ENCODE data around the gene PDPR.
"Not testable (repeated sequence)": the region's sequence is repeated elsewhere in the genome, so short reads cannot be mapped to it uniquely, and the experiment has no call there.

PDPR gene

DNA sequence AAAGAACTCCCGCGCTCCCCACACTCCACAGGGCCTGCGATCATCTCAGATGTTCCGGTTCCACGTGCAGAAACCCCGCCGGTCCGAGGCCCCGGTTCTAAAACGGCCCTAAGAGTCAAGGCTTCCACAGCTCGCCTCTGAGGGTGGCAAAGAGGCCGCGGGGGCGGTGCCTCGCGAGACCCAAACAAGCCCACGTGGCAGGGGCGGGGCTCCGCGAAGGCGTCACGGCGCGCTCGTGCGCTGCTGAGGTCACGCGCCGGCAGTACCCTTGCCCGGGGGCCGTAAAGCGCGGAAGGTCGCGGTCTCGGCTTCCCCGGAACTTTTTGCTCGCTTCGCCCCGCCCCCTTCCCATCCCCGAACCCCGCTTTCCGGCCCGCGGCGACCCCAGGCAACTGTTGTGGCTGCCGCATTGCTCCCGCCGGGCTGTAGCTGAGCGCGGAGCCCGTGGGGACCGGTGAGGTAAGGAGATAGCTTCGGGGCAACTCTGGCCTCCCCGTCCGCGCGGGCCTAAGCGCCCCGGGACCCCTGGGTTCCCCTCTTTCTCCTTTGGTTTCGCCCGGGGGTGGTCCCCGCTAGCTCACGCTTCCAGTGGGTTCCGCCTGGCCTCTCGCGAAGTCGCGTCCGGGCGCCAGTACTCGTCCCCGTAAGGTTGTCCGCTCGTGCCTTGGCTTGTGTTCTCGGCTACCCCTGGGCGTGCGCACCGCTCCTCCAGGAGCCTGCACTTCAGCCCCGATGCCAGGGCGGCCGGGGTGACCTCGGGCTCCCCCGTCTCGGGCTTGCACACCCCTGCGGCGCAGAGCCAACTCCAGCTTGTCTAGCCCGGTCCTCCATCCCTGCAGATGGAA lies at the start of gene PDPR:
Gene PDPR (plus strand): TSS at position 351 of the 845 bp plus-strand sequence. CDS start 6,161 bp downstream, outside the sequence.
- H3K4me3 ChIP-seq (ENCODE audit: low read depth, low read length): peak within 1 kb of the TSS; percentile 66
- DNase-seq (ENCODE audit: low read depth): peak; percentile 60
- in situ Hi-C loops (cut with HindIII; ENCODE audit: low sequenced_read_pairs): not testable (repeated sequence)

DNA sequence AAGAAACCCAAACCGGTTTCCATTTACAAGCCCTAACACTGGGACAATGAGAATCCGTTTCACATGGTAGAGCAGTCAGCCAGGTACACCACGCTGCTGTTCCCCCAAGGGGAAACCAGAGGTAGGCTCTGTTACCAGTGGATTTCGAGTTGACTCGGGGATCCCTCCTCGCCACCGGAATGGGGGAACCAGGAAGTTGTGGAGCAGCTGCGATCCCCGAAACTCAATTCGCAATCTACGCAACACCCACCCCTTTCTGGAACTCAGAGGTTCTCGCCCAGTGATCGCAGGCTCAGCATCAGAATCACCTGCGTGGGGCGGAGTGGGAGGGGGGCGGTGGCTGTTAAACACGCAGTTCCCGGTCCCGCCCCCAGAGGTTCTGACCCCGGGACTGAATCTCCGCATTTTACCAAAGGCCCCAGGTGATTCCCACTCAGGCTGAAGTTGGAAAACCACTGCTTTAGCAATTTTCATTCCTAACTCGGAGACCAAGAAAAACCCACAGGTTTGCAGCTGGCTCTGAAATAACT lies 49.2 kb upstream of the PDPR start:
- peak overlapping the region; percentile 60 for H3K4me3 ChIP-seq (ENCODE audit: low read depth, low read length)
- DNase-seq (ENCODE audit: low read depth); in situ Hi-C loops (cut with HindIII; ENCODE audit: low sequenced_read_pairs): not testable (repeated sequence)

DNA sequence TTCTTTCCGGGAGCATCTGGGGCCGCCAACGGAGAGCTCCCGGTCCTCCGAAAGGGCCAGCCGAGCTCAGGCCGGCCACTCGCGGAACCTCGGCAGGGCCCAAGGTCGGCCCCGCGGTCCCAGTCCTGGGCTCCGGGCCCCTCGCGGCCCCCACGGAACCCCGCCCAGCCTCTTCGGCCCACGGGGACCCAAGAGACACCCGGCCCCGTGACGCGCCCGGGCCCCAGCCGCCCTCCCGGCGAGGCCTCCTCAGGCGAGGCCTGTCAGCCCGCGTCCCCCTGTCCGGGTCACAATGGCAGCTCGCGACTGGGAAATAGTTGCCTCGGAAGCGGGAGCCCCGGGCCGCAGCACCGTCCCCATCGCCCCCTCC lies 48.8 kb upstream of the PDPR start:
- H3K4me3 ChIP-seq (ENCODE audit: low read depth, low read length): peak overlapping the region; percentile 60
- DNase-seq (ENCODE audit: low read depth); in situ Hi-C loops (cut with HindIII; ENCODE audit: low sequenced_read_pairs): not testable (repeated sequence)

DNA sequence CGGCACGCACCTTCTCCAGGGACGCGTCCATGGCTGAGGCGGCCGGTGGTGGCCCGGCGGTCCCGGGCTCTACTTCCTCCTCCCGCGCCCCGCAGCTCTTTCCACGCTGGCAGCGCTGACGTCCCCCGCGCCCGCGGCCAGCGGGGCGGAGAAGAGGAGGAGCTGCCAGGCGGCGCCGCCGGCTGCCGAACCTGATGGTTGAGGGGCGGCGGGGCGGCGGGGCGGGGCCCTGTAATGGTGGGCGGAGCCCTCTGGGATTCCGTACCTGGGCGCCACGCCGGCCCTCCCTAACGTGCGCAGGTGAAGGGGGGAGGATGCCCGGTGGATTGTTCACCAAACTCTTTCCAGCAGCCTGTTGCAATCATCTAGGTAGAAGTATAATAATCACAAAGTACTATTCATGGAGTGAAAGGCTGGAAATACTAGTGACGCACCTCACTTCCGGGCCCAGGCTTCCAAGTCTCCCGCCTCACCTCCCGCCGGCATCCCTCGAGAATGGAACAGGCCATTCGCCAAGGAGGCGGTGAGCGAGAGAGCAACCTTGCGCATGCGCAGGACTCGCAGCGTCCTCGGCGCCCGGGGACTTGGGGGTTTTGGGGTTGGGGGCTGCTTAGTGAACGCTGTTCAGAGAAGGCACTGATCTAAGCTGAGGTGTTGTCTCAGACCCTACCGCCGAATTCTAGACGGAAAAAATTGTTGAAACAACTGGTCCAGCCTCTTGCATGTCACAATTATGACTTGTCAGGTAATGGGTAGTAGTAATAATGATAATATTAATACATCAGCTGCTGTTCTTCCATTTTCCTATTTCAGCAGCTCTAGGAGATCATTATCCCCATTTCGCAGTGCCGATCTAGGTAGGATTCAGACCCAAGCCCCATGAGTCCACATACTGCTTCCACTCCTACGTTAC lies 48.1 kb upstream of the PDPR start:
- in situ Hi-C loops (cut with HindIII; ENCODE audit: low sequenced_read_pairs): not testable (repeated sequence)
- H3K4me3 ChIP-seq (ENCODE audit: low read depth, low read length): peak overlapping the region; percentile 60
- DNase-seq (ENCODE audit: low read depth): peak; percentile 29

DNA sequence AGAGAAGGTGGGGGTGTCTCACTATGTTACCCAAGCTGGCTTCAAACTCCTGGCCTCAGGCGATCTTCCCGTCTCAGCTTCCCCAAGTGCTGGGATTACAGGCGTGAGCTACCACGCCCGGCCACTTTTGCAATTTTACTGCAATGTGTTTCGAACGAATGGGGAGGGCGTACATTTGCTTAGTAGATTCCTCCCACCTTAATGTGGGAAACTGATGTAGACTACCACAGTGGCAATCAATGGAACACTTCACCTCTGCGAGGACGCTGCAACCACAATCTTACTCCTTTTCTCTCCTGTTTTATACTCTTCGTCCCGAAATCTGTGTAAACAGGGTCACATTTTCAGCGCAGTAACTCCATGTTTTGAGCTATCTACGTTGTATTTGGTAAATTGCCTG lies 47.4 kb upstream of the PDPR start:
- DNase-seq (ENCODE audit: low read depth); in situ Hi-C loops (cut with HindIII; ENCODE audit: low sequenced_read_pairs): not testable (repeated sequence)
- H3K4me3 ChIP-seq (ENCODE audit: low read depth, low read length): peak overlapping the region; percentile 60

DNA sequence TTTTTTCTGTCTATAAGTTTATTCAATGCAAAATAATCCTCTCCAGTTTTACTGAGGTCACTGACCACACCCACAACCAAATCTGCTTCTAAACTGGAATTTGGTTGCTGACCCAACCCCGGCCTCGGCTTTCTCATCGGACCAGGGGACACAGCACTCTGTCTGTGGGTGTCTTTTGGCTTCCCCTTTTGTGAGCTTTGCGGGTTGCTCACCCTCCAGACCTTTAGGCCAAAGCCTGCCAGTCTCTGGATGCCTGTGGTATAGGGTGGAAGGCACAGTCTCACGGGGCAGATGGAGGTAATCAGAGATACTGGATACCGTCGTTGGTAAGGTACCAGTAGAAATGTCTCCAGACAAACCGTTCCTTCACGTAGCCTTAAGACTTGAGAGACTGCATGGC lies 35.1 kb upstream of the PDPR start:
- in situ Hi-C loops (cut with HindIII; ENCODE audit: low sequenced_read_pairs); DNase-seq (ENCODE audit: low read depth); H3K4me3 ChIP-seq (ENCODE audit: low read depth, low read length): not testable (repeated sequence)

DNA sequence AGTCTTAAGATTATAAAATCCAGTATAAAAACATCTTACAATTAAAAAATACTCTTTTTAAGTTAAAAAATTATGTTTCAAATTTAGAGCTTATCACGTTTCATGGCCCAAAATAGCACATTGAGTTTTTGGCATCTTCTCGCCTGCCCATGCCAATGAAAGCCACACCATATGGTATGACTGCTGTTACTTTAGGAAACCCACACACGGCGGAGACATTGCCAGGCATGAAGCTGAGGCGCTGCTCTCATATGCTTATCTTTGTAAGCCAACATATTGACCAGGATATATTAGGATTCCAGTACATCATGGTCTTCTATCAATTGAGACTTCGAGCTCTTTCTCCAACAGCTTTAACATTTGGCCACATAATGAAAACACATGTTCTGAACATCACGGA lies 32.9 kb upstream of the PDPR start:
- in situ Hi-C loops (cut with HindIII; ENCODE audit: low sequenced_read_pairs); DNase-seq (ENCODE audit: low read depth); H3K4me3 ChIP-seq (ENCODE audit: low read depth, low read length): not testable (repeated sequence)

DNA sequence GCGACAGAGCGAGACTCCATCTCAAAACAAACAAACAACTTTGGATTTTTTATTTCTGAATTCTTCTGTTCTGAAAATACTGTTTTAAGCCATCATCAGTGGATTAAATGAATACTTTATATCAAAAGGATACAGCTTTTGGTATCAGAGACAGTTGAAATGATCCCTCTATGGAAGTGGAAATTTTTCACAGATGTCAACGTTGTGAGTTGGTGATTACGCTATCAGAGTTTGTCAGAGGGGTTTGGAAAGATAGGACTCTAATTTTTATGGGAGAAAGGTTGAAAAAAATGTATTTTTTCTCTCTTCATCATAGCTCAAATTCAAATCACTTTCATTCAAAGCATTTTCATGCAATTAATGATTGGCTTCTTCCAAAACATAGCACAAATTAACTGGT lies 30.2 kb upstream of the PDPR start:
- in situ Hi-C loops (cut with HindIII; ENCODE audit: low sequenced_read_pairs); DNase-seq (ENCODE audit: low read depth); H3K4me3 ChIP-seq (ENCODE audit: low read depth, low read length): not testable (repeated sequence)

DNA sequence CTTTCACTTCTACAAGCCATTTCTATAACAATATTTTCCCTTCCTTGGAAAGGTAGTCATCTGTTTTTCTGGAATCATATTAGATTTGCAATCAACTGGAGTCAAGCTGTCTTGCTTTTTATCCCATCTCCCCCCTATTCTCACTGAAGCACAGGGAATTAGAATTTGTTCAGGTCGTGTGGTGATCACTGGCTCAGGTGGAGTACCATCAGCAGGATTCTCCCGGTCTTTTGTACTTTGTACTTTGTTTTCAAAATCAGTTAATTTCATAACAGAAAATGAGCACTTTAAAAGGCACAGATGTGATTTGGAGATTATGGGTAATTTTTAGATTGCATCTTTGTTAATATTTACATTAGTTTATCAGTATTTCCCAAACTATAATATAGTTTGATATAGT lies 26.0 kb upstream of the PDPR start:
- DNase-seq (ENCODE audit: low read depth); in situ Hi-C loops (cut with HindIII; ENCODE audit: low sequenced_read_pairs); H3K4me3 ChIP-seq (ENCODE audit: low read depth, low read length): not testable (repeated sequence)

DNA sequence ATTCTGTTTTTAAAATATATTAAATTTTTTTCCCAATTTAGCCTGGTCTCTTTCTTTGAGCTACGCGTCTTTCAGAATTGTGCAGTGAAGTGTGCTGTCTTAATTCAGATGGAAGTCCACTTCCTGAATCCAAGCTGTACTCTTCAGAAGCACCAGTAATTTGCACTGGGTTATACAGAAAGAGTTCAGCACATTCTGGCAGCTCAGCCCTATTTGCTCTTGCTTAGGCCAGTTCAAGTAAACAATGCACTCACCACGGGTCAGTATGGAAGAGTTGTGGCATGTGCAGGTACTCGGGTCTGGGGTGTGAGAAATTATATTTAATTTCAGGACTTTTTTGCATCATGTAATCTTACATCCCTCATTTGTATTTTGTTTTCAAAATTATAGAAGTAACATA lies 25.3 kb upstream of the PDPR start:
- DNase-seq (ENCODE audit: low read depth); in situ Hi-C loops (cut with HindIII; ENCODE audit: low sequenced_read_pairs); H3K4me3 ChIP-seq (ENCODE audit: low read depth, low read length): not testable (repeated sequence)

DNA sequence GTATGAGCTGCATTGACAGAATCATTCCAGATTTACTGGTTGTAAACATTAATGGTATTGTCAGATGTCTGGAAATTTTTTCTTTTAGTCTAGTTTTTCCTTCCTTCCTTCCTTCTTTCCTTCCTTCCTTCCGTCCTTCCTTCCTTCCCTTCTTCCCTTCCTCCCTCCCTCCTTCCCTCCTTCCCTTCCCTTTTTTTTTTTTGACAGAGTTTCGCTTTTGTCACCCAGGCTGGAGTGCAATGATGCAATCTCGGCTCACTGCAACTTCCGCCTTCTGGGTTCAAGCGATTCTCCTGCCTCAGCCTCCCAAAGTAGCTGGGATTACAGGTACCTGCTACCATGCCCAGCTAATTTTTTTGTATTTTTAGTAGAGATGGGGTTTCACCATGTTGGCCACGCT lies 24.8 kb upstream of the PDPR start:
- in situ Hi-C loops (cut with HindIII; ENCODE audit: low sequenced_read_pairs); H3K4me3 ChIP-seq (ENCODE audit: low read depth, low read length); DNase-seq (ENCODE audit: low read depth): not testable (repeated sequence)

DNA sequence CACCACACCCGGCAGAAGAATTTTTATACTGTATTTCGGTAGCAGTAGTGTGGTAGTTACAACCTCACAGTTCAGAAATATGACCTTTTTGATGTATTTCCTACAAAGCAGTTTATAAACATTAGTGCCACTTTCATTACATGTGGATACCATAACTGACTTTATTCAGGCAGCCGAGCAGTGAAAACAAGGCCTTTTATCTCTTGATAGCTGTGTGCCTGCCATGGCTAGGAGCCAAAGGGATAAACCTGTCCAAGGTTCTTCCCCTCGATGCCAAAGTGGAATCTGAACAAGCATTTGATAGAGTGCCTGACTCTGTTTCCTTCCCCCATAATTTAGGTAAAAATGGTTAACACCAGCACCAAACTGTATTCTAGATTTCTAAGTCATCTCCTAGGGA lies 23.0 kb upstream of the PDPR start:
- DNase-seq (ENCODE audit: low read depth); in situ Hi-C loops (cut with HindIII; ENCODE audit: low sequenced_read_pairs); H3K4me3 ChIP-seq (ENCODE audit: low read depth, low read length): not testable (repeated sequence)

DNA sequence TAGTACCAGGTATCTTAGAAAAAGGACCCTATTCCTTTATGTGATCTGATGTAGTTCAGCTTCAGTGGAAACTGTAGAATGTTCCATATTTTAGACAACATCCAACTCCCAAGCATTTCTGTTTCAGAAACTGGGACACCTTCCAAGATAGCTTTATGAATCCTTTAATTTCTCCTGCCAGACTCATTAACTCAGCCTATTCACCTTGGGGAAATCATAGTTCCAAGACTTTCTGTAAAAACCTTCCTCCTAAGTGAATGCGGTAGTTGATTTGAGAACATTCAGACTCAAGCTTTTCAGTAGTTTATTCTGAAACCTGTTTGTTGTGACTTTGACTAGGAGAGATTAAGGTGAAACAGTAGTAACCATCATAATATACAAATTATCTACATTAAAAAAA lies 20.0 kb upstream of the PDPR start:
- H3K4me3 ChIP-seq (ENCODE audit: low read depth, low read length); DNase-seq (ENCODE audit: low read depth); in situ Hi-C loops (cut with HindIII; ENCODE audit: low sequenced_read_pairs): not testable (repeated sequence)

DNA sequence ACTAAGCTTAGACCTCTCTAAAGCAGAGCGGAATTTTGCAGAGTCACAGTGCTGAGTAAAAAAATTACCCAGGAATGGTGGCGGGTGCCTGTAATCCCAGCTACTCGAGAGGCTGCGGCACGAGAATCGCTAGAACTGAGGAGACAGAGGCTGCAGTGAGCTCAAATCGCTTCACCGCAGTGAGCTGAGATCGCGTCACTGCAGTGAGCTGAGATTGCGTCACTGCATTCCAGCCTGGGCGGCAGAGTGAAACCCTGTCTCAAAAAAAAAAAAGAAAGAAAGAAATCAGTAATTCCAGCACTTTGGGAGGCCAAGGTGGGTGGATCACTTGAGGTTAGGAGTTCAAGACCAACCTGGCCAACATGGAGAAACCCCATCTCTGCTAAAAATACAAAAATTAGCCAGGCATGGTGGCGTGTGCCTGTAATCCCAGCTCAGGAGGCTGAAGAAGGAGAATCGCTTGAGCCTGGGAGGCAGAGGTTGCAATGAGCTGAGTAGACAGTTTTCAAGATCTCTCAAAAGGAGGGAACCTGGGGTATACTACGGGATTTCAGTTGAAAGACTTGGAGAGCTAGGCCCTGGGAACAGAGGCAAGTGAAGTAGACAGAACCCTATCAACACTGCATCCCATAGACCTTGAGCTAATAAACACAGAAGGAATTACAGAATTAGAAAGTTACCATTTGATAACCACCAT lies 4.4 kb upstream of the PDPR start:
- DNase-seq (ENCODE audit: low read depth); H3K4me3 ChIP-seq (ENCODE audit: low read depth, low read length); in situ Hi-C loops (cut with HindIII; ENCODE audit: low sequenced_read_pairs): not testable (repeated sequence)

DNA sequence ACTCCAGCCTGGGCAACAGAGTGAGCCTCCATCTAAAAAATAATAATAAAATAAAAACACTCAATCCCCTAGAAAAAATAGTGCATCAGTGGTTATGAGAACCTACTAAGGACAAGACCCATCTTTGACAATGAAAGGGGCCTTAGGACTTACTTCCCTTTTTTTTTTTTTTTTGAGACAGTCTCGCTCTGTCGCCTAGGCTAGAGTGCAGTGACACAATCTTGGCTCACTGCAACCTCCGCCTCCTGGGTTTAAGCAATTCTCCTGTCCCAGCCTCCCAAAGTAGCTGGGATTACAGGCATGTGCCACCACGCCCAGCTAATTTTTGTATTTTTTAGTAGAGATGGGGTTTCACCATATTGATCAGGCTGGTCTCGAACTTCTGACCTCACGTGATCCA lies 2.0 kb upstream of the PDPR start:
- not testable (repeated sequence) for DNase-seq (ENCODE audit: low read depth)

DNA sequence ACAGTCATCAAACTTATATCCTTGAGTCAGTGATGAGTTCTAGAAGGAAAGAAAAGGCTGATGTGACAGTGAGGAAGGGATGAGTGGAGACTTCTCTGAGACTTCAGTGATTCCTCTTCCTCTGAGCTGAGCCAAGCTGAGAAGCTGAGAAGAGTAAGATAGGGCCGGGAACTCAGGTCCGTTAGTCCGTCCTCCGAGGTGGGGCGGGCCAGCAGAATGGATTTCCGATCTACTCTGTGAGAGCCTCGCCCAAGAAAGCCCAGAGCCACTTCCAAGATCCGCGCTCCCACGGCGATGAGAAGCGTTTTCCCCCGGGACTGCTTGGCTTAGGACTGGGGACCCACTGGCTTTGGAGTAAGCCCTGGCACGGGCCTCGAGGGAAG lies 542 bp upstream of the PDPR start:
- in situ Hi-C loops (cut with HindIII; ENCODE audit: low sequenced_read_pairs); DNase-seq (ENCODE audit: low read depth): not testable (repeated sequence)
- H3K4me3 ChIP-seq (ENCODE audit: low read depth, low read length): peak overlapping the region; percentile 66

More for the DNA sequence above, 2.0 kb upstream of the PDPR start:
- H3K4me3 ChIP-seq (ENCODE audit: low read depth, low read length); in situ Hi-C loops (cut with HindIII; ENCODE audit: low sequenced_read_pairs): not testable (repeated sequence)

DNA sequence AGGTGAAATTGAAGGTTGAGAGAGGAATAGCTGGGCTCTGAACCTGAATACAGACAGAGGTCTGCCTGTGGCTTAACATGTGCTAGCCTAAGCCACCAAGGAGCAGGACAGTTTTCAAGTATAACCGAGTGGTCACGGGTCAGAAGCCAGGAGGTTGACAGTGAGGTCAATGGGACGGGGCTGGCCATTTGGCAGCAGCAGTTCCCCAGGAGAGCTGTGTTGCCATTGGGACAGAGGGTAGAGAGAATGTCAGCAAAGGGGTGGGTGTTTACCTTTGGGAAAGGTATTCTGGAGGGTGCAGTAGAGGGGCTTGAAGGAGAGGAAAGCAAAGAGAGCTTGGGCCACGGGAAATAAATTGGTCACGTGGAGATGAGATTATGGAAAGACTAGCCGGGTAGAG lies 4.2 kb downstream of the PDPR start:
- H3K4me3 ChIP-seq (ENCODE audit: low read depth, low read length); in situ Hi-C loops (cut with HindIII; ENCODE audit: low sequenced_read_pairs); DNase-seq (ENCODE audit: low read depth): not testable (repeated sequence)
